Osteocyte (in vitro differentiated cells): ENCODE results near the gene GTF2H4. TPM values are rescaled to one million over a fixed set of nuclear protein-coding genes. Genes with fewer than 3 reads are reported as not detected.

Source experiments
- DNase-seq: peaks from one replicate; pipeline ENCODE4 v3.0.0; 2021; ENCODE audit warnings: mixed read lengths; ENCODE audit not compliant: unreplicated experiment; ENCODE audit errors: extremely low spot score
- H3K27ac Mint-ChIP-seq: one replicate; pipeline ENCODE4 v1.8.0; 2021; ENCODE audit warnings: mild to moderate bottlenecking, mixed read lengths; ENCODE audit not compliant: unreplicated experiment
- H3K27me3 Mint-ChIP-seq: one replicate; pipeline ENCODE4 v1.8.0; 2021; ENCODE audit warnings: mixed read lengths; ENCODE audit not compliant: unreplicated experiment
- H3K36me3 Mint-ChIP-seq: one replicate; pipeline ENCODE4 v1.8.0; 2021; ENCODE audit warnings: mixed read lengths; ENCODE audit not compliant: unreplicated experiment
- H3K4me1 Mint-ChIP-seq: one replicate; pipeline ENCODE4 v1.8.0; 2021; ENCODE audit warnings: mixed read lengths; ENCODE audit not compliant: unreplicated experiment
- H3K4me3 Mint-ChIP-seq: one replicate; pipeline ENCODE4 v1.8.0; 2021; ENCODE audit warnings: mild to moderate bottlenecking, moderate library complexity, mixed read lengths; ENCODE audit not compliant: unreplicated experiment
- H3K9me3 Mint-ChIP-seq: one replicate; pipeline ENCODE4 v1.8.0; 2021; ENCODE audit warnings: mixed read lengths; ENCODE audit not compliant: unreplicated experiment
- total RNA-seq: library from RNA; stranded (reverse); gene quantifications from 2 replicates; pipeline ENCODE4 v1.2.1, GENCODE V29; 2021
- TF ChIP-seq, protein P1 (sequence below): fragments of 200-600 bp; sonication (generic); IDR thresholded peaks from 2 replicates; pipeline ENCODE4 v1.5.0; 2021; ENCODE audit warnings: antibody characterized with exemption, mild to moderate bottlenecking, moderate library complexity

GTF2H4 gene
- total RNA-seq, 1 donor from 2014 or later: 39.3 TPM

DNA sequence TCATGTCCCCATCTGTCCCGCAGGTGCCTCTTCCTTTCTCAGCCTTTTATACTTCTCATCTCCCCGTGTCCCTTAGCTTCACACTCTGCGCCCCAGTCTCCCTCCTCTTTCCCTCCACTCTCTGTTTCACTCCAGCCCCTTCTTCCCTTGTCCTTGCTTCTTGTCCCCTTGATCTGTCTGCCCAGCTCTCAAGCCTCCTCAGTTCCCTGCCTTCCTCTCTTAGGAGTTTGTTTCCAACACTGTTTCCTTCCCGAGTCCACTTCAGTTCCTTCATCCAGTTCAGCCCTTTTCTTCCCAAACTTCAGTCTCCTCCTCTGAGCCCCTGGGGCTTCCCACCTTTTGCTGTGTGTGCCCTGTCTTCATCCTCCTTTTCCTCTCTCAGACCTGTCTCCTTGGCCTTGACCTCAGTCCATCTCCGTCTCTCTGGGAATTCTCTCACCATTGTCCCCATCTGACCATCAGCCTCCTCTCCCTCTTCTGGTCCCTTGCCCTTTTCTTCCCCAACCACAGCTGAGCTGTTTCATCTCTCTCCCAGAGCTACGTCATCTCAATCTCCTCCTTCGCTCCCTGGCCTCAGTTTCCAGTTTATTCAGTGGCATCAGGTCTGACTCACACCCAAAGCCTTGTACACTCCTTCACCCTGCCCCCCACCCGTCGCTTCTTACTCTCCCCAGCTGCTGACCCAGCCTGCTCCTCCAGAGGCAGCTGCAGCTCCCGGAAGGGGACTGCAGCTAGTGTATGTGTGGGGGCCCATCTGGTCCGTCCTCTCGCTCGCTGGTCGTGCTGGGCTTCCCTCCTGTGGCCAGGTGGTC is 26.4 kb upstream of the GTF2H4 start:
- DNase-seq: no peak

GRCh38 chr6:30882204-30882758 is 25.7 kb upstream of the GTF2H4 start:
- H3K4me3 Mint-ChIP-seq: peak overlapping the region; percentile 8
- peak overlapping the region; percentile 92 for H3K27ac Mint-ChIP-seq
- H3K27me3 Mint-ChIP-seq: no peaks in the 10 kb centered on the region
- H3K36me3 Mint-ChIP-seq: no peaks in the 10 kb centered on the region
- TF ChIP-seq, protein P1, sequence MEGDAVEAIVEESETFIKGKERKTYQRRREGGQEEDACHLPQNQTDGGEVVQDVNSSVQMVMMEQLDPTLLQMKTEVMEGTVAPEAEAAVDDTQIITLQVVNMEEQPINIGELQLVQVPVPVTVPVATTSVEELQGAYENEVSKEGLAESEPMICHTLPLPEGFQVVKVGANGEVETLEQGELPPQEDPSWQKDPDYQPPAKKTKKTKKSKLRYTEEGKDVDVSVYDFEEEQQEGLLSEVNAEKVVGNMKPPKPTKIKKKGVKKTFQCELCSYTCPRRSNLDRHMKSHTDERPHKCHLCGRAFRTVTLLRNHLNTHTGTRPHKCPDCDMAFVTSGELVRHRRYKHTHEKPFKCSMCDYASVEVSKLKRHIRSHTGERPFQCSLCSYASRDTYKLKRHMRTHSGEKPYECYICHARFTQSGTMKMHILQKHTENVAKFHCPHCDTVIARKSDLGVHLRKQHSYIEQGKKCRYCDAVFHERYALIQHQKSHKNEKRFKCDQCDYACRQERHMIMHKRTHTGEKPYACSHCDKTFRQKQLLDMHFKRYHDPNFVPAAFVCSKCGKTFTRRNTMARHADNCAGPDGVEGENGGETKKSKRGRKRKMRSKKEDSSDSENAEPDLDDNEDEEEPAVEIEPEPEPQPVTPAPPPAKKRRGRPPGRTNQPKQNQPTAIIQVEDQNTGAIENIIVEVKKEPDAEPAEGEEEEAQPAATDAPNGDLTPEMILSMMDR: no peak
- DNase-seq: no peak
- no peaks in the 10 kb centered on the region for H3K9me3 Mint-ChIP-seq
- peaks cover 69% of the 10 kb centered on the region for H3K4me1 Mint-ChIP-seq

More for the DNA sequence above, 26.4 kb upstream of the GTF2H4 start:
- peak overlapping the region; percentile 92 for H3K27ac Mint-ChIP-seq
- no peaks in the 10 kb centered on the region for H3K27me3 Mint-ChIP-seq
- H3K4me3 Mint-ChIP-seq: peak overlapping the region; percentile 8
- TF ChIP-seq, protein P1: no peak
- H3K9me3 Mint-ChIP-seq: no peaks in the 10 kb centered on the region
- H3K36me3 Mint-ChIP-seq: no peaks in the 10 kb centered on the region
- H3K4me1 Mint-ChIP-seq: peaks cover 66% of the 10 kb centered on the region

DNA sequence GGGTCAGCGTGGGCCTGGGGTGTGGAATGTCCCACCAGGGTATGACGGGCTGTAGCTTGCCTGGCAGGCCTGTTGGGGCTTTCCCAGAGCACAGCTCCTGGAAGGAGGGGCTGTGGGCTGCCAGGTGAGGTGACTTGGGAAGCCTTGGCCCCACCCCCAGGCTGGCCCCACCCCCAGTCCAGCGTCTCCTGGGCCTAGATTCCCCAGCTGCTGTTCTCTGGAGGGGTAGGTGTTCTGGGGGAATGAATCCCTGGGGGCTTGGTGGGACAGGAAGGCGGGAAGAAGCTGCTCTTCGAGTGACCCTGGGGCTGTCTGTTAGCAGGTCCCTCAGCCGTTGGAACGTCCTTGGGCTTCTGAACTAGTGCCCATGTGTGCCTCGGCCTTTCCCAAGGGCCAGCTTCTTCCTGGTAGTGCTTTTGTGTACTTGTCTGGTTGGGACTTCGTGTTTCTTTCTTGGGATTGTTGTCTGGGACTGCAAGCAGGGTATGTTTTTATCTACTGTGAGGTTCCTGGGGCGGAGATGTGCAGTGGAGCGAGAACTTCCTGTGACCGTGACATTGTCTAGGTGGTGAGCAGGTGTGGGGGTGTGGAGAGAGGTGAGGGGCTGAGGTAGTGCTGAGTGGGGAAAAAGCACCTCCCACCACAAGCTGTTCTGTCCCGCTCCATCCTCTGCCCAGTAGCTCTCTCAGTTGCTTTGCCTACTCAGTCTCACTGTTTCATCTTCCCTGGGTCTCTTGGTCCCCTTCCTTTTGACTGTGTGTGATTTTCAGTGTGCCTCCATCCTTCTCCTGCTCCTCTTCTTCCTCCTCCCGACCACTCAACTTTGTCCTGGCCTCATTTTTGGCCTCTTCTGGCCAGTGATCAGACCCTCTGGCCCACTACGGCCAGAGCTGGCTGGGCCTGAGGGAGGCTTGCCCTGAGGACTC is 25.0 kb upstream of the GTF2H4 start:
- no peaks in the 10 kb centered on the region for H3K27me3 Mint-ChIP-seq
- H3K4me1 Mint-ChIP-seq: peaks cover 70% of the 10 kb centered on the region
- H3K36me3 Mint-ChIP-seq: no peaks in the 10 kb centered on the region

GRCh38 chr6:30883685-30884520 is 24.1 kb upstream of the GTF2H4 start, which contains the start of gene DDR1:
DDR1 (plus strand) TSS chr6:30884519; CDS start chr6:30888730, 4,211 bp downstream.
- peaks cover 1% of the 10 kb centered on the region for H3K36me3 Mint-ChIP-seq
- H3K9me3 Mint-ChIP-seq: no peaks in the 10 kb centered on the region
- H3K4me1 Mint-ChIP-seq: peaks cover 76% of the 10 kb centered on the region
- H3K27me3 Mint-ChIP-seq: no peaks in the 10 kb centered on the region
- DNase-seq: no peak
- TF ChIP-seq, protein P1: no peak
- H3K27ac Mint-ChIP-seq: peak within 1 kb of the TSS; percentile 94
- peak within 1 kb of the TSS; percentile 84 for H3K4me3 Mint-ChIP-seq

More for the DNA sequence above, 25.0 kb upstream of the GTF2H4 start:
- TF ChIP-seq, protein P1: no peak
- Mint-ChIP-seq H3K9me3 (no peaks in the 10 kb centered on the region), H3K4me3 (peak overlapping the region; percentile 72), H3K27ac (peak overlapping the region; percentile 92)
- DNase-seq: no peak
